Fibroblast of lung (primary cell): ENCODE measurements around the gene FANCG. TPM values are rescaled to one million over a fixed set of nuclear protein-coding genes. Genes with fewer than 3 reads are reported as not detected.
A peak's percentile ranks its signal among the peaks of the same experiment; 100 is the strongest.

ENCODE experiments used
- DNase-seq, 2 donors: peaks; one replicate each; pipeline versions ENCODE4 v3.0.0 to v3.0.0-alpha.2; 2010; ENCODE audit warnings: low read depth in 2 of 2
- H2AFZ ChIP-seq: 2 replicates; pipeline ENCODE4 v1.5.1; 2012; ENCODE audit warnings: low read length, control low read depth, inconsistent platforms
- H3K27ac ChIP-seq: 2 replicates; pipeline ENCODE4 v1.5.1; 2011; ENCODE audit warnings: low read length, control low read depth; ENCODE audit not compliant: insufficient read depth
- H3K27me3 ChIP-seq: 2 replicates; pipeline ENCODE4 v1.5.1; 2011; ENCODE audit warnings: mild to moderate bottlenecking, low read length; ENCODE audit not compliant: control insufficient read depth, insufficient read depth
- H3K36me3 ChIP-seq: 2 replicates; pipeline ENCODE4 v1.5.1; 2011; ENCODE audit warnings: low read length; ENCODE audit not compliant: control insufficient read depth, insufficient read depth
- H3K4me1 ChIP-seq: 2 replicates; pipeline ENCODE4 v1.5.1; 2011; ENCODE audit warnings: low read length; ENCODE audit not compliant: control insufficient read depth, insufficient read depth; ENCODE audit errors: extremely low read depth
- H3K4me2 ChIP-seq: 2 replicates; pipeline ENCODE4 v1.5.1; 2011; ENCODE audit warnings: low read length, control low read depth; ENCODE audit not compliant: insufficient read depth; ENCODE audit errors: extremely low read depth
- H3K4me3 ChIP-seq, 4 experiments: fragments of 200-600 bp in 1 of 4; sonication (generic) in 1 of 4; replicated peaks in 1 of 4; 2 replicates each; pipeline ENCODE4 v1.5.1; 2011 to 2016; ENCODE audit warnings: low read length in 4 of 4, low read depth in 3 of 4, mild to moderate bottlenecking in 3 of 4, control low read depth in 2 of 4, inconsistent platforms in 1 of 4, mixed read lengths in 1 of 4; ENCODE audit not compliant: insufficient read depth in 1 of 4; ENCODE audit errors: control extremely low read depth in 1 of 4
- H3K79me2 ChIP-seq: 2 replicates; pipeline ENCODE4 v1.5.1; 2012; ENCODE audit warnings: mild to moderate bottlenecking, low read length, inconsistent platforms; ENCODE audit not compliant: control insufficient read depth, insufficient read depth
- H3K9ac ChIP-seq: 2 replicates; pipeline ENCODE4 v1.5.1; 2011; ENCODE audit warnings: mild to moderate bottlenecking, low read length, control low read depth; ENCODE audit not compliant: insufficient read depth
- H3K9me3 ChIP-seq: 2 replicates; pipeline ENCODE4 v1.5.1; 2012; ENCODE audit warnings: low read depth, low read length; ENCODE audit not compliant: control insufficient read depth, insufficient read depth
- H4K20me1 ChIP-seq: 2 replicates; pipeline ENCODE4 v1.5.1; 2011; ENCODE audit warnings: low read length; ENCODE audit not compliant: control insufficient read depth, insufficient read depth; ENCODE audit errors: extremely low read depth
- CTCF ChIP-seq, 2 donors: IDR thresholded peaks in 1 of 2; conservative IDR thresholded peaks in 1 of 2; 1 replicate in 1 of 2; 2 replicates in 1 of 2; pipeline ENCODE4 v1.5.1; 2011 to 2012; ENCODE audit warnings: low read length in 2 of 2, control low read depth in 1 of 2, inconsistent platforms in 1 of 2, low read depth in 1 of 2, mild to moderate bottlenecking in 1 of 2
- EZH2 ChIP-seq: IDR thresholded peaks from 2 replicates; pipeline ENCODE4 v1.5.1; 2012; ENCODE audit warnings: low read length, control low read depth, mild to moderate bottlenecking; ENCODE audit errors: missing control alignments
- polyA plus RNA-seq, 2 donors: library from polyadenylated mRNA; depleted of rRNA in 1 of 2; stranded (reverse) in 1 of 2; unstranded in 1 of 2; fragments of >200 nt; gene quantifications; 2 replicates each; pipeline ENCODE4 v1.2.1, GENCODE V29; 2011 to 2012; ENCODE audit warnings: missing spikeins in 1 of 2
- total RNA-seq: library from RNA; depleted of rRNA; stranded (reverse); fragments of >200 nt; gene quantifications from 2 replicates; pipeline ENCODE4 v1.2.1, GENCODE V29; 2014

The FANCG gene
- total and polyA plus RNA-seq, 2 donors (not counting 1 experiment from before 2014, with no cell fraction given): 6.6 to 12.2 TPM

GRCh38 chr9:35051069-35051967, 28.4 kb downstream of the FANCG start:
- H3K27me3 ChIP-seq: no peaks in the 10 kb centered on the region
- no peak overlapping the region for H2AFZ ChIP-seq
- no peak overlapping the region for H3K9ac ChIP-seq
- no peak overlapping the region for H3K27ac ChIP-seq
- no peak for TF ChIP-seq EZH2
- peak; percentile 47 to 69 for TF ChIP-seq CTCF (conservative IDR thresholded peaks at IDR 0.05 in 1 of 2, IDR thresholded peaks at IDR 0.05 in 1 of 2; ENCODE audit: low read depth in 1 of 2, low read length in 2 of 2)
- H3K4me1 ChIP-seq: no peaks in the 10 kb centered on the region
- H4K20me1 ChIP-seq: no peaks in the 10 kb centered on the region
- no peaks in the 10 kb centered on the region for H3K79me2 ChIP-seq
- peaks cover 10% of the 10 kb centered on the region for H3K36me3 ChIP-seq
- DNase-seq: peak; percentile 32 to 56
- H3K4me3 ChIP-seq: no peak overlapping the region
- no peak overlapping the region for H3K4me2 ChIP-seq
- H3K9me3 ChIP-seq: no peaks in the 10 kb centered on the region

DNA sequence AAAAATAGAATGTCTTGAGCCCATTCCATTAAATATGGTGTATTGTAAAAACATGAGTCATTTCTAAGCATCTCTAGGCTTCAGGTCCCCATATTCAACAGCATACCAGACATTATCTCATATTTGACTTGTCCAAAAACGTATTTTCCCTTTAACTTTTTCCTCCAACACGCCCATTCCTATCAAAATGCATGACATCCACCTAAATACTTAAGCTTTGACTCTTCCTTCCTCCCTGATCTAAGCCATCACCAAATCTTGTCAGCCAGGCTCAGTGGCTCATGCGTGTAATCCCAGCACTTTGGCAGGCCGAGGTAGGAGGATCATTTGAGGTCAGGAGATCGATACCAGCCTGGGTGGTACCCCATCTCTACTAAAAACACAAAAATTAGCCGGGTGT, 31.2 kb downstream of the FANCG start:
- peak in 1 of 2 donors; percentile 50 for DNase-seq
- no peaks in the 10 kb centered on the region for H4K20me1 ChIP-seq
- H2AFZ ChIP-seq: no peak overlapping the region
- H3K9me3 ChIP-seq: no peaks in the 10 kb centered on the region
- no peaks in the 10 kb centered on the region for H3K27me3 ChIP-seq
- H3K4me1 ChIP-seq: no peaks in the 10 kb centered on the region
- H3K4me2 ChIP-seq: no peak overlapping the region
- H3K27ac ChIP-seq: no peak overlapping the region
- peaks cover 6% of the 10 kb centered on the region for H3K36me3 ChIP-seq
- no peak overlapping the region for H3K9ac ChIP-seq
- TF ChIP-seq CTCF (conservative IDR thresholded peaks at IDR 0.05 in 1 of 2, IDR thresholded peaks at IDR 0.05 in 1 of 2; ENCODE audit: low read depth in 1 of 2, low read length in 2 of 2) (no peak), EZH2 (no peak)
- no peaks in the 10 kb centered on the region for H3K79me2 ChIP-seq
- H3K4me3 ChIP-seq: no peak overlapping the region

DNA sequence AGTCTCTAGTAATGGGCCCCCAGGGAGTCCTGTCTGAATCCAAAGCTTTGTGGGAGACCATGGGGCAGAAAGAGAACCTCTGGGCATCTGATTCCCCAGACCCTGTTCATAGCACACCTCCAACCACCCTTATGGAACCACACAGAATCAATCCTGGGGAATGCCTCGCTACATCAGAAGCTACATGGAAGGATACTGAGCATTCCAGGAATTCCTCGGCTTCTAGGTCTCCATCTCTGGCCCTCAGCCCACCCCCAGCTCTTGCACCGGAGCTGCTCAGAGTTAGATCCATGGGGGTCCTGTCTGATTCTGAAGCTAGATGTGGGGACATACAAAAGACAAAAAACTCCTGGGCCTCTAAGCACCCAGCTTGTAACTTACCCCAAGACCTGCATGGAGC, 35.7 kb downstream of the FANCG start:
- no peak overlapping the region for H2AFZ ChIP-seq
- peak in 1 of 2 donors; percentile 49 for DNase-seq
- H3K27ac ChIP-seq: no peak overlapping the region
- H3K9ac ChIP-seq: no peak overlapping the region
- H3K4me1 ChIP-seq: peaks cover 4% of the 10 kb centered on the region
- no peaks in the 10 kb centered on the region for H3K27me3 ChIP-seq
- no peaks in the 10 kb centered on the region for H4K20me1 ChIP-seq
- H3K4me2 ChIP-seq: no peak overlapping the region
- no peaks in the 10 kb centered on the region for H3K79me2 ChIP-seq
- peaks cover 1% of the 10 kb centered on the region for H3K36me3 ChIP-seq
- TF ChIP-seq CTCF (conservative IDR thresholded peaks at IDR 0.05 in 1 of 2, IDR thresholded peaks at IDR 0.05 in 1 of 2; ENCODE audit: low read depth in 1 of 2, low read length in 2 of 2): no peak
- H3K4me3 ChIP-seq: no peak overlapping the region
- no peaks in the 10 kb centered on the region for H3K9me3 ChIP-seq
